ENCODE data around the gene PSMG3. TPM values are rescaled to one million over a fixed set of nuclear protein-coding genes. Genes with fewer than 3 reads are reported as not detected.

Gene PSMG3
- polyA plus RNA-seq, 2 of the 4 experiments (the other 2 are of a cell fraction): 75.9 to 89.3 TPM

GRCh38 chr7:1607001-1607400 is 37.2 kb upstream of the PSMG3 start:
- H3K4me3 ChIP-seq: no peak overlapping the region
- no peak for FAIRE-seq
- no peak overlapping the region for H3K4me2 ChIP-seq
- POLR2A ChIA-PET: no interaction called here
- TF ChIP-seq RAD21 (conservative IDR thresholded peaks at IDR 0.05 in 1 of 2, IDR thresholded peaks at IDR 0.05 in 1 of 2) (no peak), HES2 (IDR thresholded peaks at IDR 0.05) (no peak), NR3C1 (IDR thresholded peaks at IDR 0.05) (no peak), HMGXB4 (CRISPR knock-in tag; IDR thresholded peaks at IDR 0.05; ENCODE audit: borderline replicate concordance) (no peak), POLR2AphosphoS2 (conservative IDR thresholded peaks at IDR 0.05; ENCODE audit: low read length) (no peak), MYC (IDR thresholded peaks at IDR 0.05; ENCODE audit: borderline replicate concordance, low read length) (no peak), EHMT2 (IDR thresholded peaks at IDR 0.05; ENCODE audit: low read depth) (no peak), FOSB (CRISPR knock-in tag; IDR thresholded peaks at IDR 0.05) (no peak), CBX2 (IDR thresholded peaks at IDR 0.05; ENCODE audit: borderline replicate concordance, low read depth) (no peak), EHF (CRISPR knock-in tag; IDR thresholded peaks at IDR 0.05) (no peak), EP300 (IDR thresholded peaks at IDR 0.05) (no peak), TFCP2L1 (CRISPR knock-in tag; IDR thresholded peaks at IDR 0.05) (no peak), MAX (IDR thresholded peaks at IDR 0.05) (no peak), GATA3 (IDR thresholded peaks at IDR 0.05; ENCODE audit: borderline replicate concordance) (no peak), TP53 (CRISPR knock-in tag; IDR thresholded peaks at IDR 0.05) (no peak), ZSCAN20 (CRISPR knock-in tag; IDR thresholded peaks at IDR 0.05) (no peak), ZC3H11A (IDR thresholded peaks at IDR 0.05) (no peak), PHF8 (IDR thresholded peaks at IDR 0.05; ENCODE audit: borderline replicate concordance, low read depth) (no peak), NPAS2 (CRISPR knock-in tag; IDR thresholded peaks at IDR 0.05; ENCODE audit: borderline replicate concordance) (no peak), ATOH8 (CRISPR knock-in tag; IDR thresholded peaks at IDR 0.05; ENCODE audit: low read depth) (no peak)
- WGBS (ENCODE audit: missing lambda C conversion rate): 64% methylated on average over 6 of the region's 7 CpGs
- H3K27ac ChIP-seq: no peak overlapping the region
- CTCF ChIA-PET: no interaction called here
- peaks cover 10% of the 10 kb centered on the region; the same call in 2 of the 3 replicates for H3K4me1 ChIP-seq
- ATAC-seq: no peak
- DNase-seq (ENCODE audit: low read depth in 1 of 2, low spot score in 1 of 2): no peak
- H3K9me3 ChIP-seq: no peaks in the 10 kb centered on the region

- no peak for TF ChIP-seq HES2 (IDR thresholded peaks at IDR 0.05)
- TF ChIP-seq BHLHE40 (IDR thresholded peaks at IDR 0.05; ENCODE audit: low read depth, low read length): no peak
- no peak for TF ChIP-seq RCOR1 (IDR thresholded peaks at IDR 0.05; ENCODE audit: low read depth, low read length)
- TF ChIP-seq ESRRA (IDR thresholded peaks at IDR 0.05; ENCODE audit: borderline replicate concordance, low read length): no peak
- no peak for TF ChIP-seq FOSB (CRISPR knock-in tag; IDR thresholded peaks at IDR 0.05)
- no peak for TF ChIP-seq ELK1 (IDR thresholded peaks at IDR 0.05; ENCODE audit: low read depth, low read length)
- no peak for TF ChIP-seq EP300 (IDR thresholded peaks at IDR 0.05)
- TF ChIP-seq PBX3 (IDR thresholded peaks at IDR 0.05): no peak
- TF ChIP-seq USF2 (IDR thresholded peaks at IDR 0.05): no peak
- FAIRE-seq (no peak), DNase-seq (ENCODE audit: low read depth in 1 of 2, low spot score in 1 of 2) (no peak), ATAC-seq (no peak)
- Histone ChIP-seq H3K9me3 (no peaks in the 10 kb centered on the region), H3K4me1 (no peaks in the 10 kb centered on the region), H3K27ac (no peak overlapping the region), H3K4me2 (no peak overlapping the region), H3K4me3 (no peak overlapping the region)
- POLR2A ChIA-PET: no interaction called here
- WGBS (ENCODE audit: missing lambda C conversion rate): 51% methylated on average over 2 of the region's 2 CpGs
- CTCF ChIA-PET: interaction anchor here (1.3 kb wide), 1 partner anchor 11 kb away, joined by 4 read pairs; no protein-coding TSS in a partner anchor
Measured at GRCh38 chr7:1604383-1604782, 34.6 kb upstream of the PSMG3 start.
